HG03378 (cell line): ENCODE results near the gene CCDC50.

ENCODE experiments used
- ATAC-seq: cut with Tn5 transposase; IDR thresholded peaks from one replicate; pipeline ENCODE4 v1.9.1; 2021; ENCODE audit warnings: mild to moderate bottlenecking, moderate library complexity; ENCODE audit not compliant: unreplicated experiment

The CCDC50 gene

DNA sequence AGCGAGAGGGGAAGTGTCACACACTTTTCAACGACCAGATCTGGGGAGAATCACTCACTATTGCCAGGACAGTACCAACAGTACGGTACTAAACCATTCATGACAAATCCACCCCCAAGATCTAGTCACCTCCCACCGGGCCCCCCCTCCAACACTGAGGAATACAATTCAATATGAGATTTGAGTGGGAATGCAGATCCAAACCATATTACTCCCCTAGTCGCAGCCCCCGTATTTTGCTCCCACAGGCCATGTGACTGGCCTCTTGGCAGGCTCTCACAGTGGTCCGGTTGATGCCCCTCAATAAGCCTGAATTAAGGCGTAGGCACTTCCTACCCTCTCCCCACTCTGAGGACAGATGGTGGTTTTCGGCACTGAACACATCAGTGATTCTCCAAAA lies 86.4 kb downstream of the CCDC50 start:
- no peak for ATAC-seq

DNA sequence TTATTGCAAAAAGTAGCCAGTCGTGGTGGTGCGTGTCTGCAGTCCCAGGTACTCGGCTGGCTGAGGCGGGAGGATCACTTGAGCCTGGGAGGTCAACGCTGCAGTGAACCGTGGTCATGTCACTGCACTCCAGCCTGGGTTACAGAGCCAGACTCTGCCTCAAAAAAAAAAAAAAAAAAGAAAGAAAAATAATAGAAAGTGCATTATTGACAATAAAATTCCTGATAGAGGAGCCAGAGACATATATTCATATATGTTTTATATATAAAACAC lies 88.2 kb downstream of the CCDC50 start:
- ATAC-seq = no peak

DNA sequence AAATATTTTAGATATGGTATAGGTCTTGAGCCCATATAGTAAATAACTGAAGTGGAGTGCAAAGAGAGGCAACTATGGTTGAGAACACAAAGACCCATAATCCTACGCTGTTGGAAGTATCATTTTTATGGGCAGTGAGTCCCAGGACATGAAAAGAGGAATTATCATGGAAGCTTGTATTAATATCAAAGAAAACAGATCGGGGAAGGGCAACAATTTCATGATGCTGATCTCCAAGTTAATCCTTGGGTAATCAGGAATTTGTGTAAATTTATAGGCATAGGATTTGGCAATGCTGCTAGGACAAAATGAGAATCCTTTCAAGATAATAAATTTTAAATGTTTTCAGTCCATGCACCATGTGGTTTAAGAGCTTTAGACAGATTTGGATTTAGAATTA lies 91.6 kb downstream of the CCDC50 start:
- no peak for ATAC-seq

DNA sequence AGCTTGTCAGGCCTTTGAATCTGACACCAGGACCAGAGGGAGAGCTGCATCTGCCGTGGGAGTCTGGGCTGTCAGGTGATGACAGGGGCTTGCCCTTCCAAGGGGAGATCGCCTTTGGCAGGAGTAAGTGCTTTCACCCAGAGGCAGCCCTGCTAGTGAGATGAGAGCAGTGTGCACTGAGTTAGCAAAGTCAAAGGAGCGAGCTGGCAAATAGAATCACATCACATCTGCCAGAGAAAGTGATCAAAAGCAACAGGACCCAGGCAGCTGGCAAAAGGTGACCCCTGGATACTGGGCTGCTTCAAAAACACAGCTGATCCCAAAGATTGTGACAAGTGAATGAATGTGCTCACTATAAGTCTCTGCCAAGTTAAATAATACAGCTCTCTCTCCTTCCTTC lies 95.7 kb downstream of the CCDC50 start:
- ATAC-seq = no peak

DNA sequence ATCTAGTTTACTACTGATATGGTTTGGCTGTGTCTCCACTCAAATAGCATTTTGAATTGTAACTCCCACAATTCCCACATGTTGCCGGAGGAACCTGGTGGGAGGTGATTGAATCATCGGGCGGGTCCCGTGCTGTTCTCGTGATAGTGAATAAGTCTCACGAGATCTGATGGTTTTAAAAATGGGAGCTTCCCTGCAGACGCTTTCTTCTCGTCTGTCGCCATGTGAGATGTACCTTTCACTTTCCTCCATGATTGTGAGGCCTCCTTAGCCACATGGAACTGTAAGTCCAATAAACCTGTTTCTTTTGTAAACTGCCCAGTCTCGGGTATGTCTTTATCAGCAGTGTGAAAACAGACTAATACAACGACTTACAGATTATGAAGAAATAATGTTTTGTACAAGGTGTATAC lies 96.1 kb downstream of the CCDC50 start:
- ATAC-seq = no peak

DNA sequence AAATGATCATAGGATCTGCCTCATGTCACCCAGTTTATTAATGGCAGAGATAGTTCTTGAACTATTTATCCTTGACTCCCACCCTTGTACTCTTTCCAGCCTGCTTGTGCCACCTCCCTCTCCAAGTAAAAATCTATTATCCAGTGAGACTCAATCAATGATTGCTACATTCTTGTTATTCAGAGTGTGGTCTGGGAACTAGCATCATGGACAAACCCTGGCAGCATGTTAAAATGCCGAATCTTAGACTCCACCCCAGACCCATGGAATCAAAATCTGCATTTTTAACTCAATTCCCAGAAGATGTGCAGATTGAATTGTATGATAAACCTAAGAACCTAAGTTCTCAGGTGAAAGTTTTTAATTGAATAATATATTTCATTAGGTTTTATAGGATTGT lies 97.1 kb downstream of the CCDC50 start:
- ATAC-seq = no peak

DNA sequence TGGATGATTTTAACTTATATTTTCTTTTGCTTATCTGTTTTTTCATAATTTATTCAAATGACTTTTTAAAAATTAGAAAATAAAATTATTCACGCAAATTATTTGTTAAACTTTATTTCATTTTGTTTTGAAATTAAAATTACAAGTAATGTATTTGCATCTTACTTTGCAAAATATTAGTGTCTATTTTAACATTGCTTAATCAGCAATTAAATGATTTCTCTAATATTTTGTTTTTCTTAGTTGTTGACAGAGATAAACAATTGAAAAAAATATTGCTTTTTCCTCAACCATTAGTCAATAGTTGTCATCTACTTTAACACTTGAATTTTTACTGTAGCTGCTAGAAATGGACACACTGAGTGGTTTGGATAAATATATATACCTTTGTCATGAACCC lies 99.0 kb downstream of the CCDC50 start:
- no peak for ATAC-seq

DNA sequence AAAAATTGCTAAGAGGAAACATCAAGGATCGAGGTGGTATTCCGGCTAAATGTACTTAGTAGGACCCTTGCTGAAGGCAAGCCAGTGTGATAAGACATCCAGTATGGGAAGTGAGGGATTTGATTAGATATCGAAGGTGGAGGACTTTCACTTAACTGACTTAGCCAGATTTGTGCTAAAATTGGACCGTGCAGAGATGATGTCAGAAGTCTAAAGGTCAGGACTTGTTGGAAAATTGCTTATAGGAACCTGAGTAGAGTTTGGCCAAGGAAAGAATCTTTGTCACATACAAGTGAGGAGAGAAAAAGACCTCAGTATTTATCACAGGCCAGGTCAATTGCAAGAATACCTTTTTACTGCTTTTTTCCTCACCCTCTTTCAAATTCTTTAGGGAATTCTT lies 100.9 kb downstream of the CCDC50 start:
- ATAC-seq = no peak

DNA sequence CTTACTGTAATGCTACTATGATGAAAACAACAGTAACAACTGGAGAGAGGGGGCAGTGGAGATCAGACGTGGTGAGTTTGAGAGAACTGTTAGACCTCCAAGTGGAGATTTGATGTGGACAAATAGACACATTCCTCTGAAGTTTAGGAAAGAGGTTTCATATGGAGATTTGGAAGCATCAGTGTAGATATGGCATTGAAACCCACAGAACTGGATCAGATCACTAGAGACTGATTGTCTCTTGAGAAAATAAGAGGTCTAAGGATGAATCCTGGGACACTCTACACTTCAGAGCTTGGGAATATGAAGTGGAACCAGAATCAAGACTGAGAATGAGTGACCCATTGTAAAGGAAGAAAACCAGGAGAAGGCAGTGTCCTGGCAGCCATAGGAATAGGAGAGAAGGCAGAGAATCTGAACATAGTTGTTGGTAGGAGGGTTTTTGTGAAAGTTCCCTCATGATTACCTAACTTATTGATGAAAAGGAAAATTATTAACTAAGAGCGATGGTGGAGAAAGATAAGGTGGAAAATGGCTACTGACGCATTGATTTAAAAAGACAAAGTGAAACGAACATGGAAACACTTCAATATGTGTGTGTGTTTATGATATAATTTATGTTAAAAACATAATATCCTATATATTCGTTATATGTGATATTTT lies 102.1 kb downstream of the CCDC50 start:
- no peak for ATAC-seq

DNA sequence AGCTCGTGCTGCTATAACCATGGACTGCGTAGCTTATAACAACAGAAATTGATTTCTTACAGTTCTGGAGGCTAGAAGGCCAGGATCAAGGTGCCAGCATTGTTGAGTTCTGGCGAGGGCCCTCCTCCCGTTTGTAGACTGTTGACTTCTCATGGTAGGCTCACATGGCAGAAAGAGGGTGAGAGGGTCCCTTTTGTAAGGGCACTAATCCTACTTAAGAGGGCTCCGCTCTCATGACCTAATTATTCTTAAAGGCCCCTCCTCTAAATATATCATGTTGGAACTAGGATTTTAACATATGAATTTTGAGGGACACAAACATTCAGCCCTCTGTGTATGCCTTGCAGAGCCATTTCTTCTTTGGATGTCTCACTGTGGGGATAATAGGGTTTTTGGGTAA lies 103.0 kb downstream of the CCDC50 start:
- ATAC-seq = no peak

DNA sequence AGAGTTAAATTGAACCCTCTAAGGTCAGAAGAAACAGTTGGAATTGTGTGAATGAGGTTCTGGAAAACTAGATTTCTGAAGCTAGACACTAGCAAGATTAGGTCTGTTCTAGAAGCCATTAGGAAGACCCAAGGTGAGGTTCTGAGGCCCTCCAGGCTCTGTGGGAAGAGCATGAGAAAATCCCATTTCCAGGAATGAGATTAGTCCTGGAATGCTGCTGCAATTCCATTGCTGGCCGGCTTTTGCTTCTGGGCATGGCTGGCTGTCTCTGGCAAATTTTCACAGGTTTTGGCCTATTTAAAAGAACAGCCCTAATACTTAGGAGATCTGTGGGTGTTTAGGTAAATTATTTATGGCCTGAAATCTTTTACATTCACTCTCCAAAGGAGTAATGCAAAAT lies 104.8 kb downstream of the CCDC50 start:
- no peak for ATAC-seq

DNA sequence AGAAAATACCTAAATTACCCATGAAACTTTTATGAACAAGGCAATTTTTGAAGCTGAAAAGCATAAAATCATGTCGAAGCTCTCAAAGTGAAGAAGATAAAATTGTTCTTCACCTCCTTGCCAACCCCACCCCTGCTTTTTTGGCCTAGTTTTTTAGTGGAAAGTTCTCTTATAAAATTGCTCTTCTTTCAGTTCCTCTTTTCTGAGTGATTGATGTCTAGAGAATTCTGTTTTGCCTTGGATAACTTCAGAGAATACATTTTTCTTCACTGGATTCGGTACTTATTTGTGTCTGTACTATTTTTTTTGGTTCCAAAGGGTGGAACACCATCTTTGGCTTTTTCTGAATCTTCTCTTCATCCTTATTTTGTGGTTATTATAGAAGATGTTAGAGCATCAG lies 106.8 kb downstream of the CCDC50 start:
- ATAC-seq = no peak

DNA sequence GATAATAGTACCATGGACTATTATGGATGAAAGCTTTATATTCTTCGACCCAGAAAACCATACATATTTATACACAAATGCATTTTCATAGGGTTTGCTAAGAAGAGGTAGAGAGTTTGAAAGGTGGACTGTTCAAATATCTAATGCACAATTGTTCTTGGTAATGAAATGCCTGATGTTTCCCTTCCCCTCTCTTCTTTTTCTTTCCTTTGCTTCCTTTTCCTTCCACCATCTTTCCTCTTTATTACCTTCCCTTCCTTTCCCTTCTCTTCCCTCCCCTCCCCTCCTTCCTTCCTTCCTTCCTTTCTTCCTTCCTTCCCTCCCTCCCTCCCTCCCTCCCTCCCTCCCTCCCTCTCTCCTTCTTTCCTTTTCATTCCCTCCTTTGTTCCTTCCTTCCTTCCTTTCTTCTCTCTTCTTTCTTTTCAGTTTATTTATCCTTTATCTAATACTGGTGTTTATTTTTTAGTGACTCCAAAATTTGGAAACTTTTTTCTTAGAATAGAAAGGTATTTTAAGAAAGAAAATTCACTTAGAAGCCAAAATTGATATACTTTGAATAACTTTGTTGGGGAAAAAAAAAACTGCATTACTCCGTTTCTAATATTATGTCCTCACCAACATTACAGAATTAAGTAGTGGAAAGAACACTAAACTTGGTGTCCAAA lies 109.1 kb downstream of the CCDC50 start:
- no peak for ATAC-seq

DNA sequence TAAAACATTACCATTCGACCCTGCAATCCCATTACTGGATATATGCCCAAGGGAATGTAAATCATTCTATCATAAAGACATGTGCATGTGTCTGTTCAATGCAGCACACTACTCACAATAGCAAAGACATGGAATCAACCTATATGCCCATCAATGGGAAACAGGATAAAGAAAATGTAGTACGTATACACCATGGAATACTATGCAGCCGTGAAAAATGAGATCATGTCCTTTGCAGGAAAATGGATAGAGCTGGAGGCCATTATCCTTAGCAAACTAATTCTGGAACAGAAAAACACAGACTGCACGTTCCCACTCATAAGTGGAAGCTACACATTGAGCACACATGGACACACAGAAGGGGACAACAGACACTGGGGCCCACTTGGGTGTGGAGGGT lies 111.3 kb downstream of the CCDC50 start:
- ATAC-seq = no peak

DNA sequence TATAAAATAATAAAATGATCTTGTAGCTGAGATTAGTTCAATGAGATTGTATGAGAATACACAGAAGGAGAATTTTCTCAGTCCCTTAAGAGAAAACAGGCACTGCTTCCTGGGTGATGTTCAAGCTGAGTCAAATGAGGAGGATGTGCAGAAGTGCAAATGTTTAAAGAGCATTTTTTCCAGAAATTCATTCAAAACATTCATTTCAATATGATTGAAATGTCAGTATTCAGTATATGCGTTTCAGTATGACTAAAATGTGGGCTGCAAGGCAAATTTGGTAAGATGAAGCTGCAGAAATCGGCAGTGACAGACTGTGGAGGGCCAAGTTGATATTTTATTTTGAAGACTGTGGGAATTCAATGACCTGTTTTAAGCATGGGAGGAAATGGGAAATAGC lies 112.5 kb downstream of the CCDC50 start:
- ATAC-seq = no peak

DNA sequence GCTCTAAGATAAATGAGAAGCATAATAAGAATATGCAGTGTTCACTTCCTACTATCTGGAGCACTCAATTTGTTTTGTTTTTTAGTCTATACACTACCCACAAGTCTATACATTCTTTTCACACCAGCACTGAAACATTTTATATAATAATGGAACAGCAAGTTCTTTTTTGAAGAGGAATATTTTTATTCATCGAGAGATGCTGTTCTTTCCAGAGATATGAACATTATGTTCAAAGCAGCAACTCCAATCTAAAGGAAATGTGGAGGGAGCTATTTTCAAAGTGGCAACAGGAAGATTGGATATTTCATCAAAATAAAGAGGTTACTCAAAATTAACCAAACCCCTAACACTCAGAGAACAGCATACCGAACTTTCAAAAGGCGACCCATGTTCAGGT lies 115.4 kb downstream of the CCDC50 start:
- ATAC-seq = no peak
